Neural progenitor cell (in vitro differentiated cells): ENCODE measurements around the gene OR51M1. TPM values are rescaled to one million over a fixed set of nuclear protein-coding genes. Genes with fewer than 3 reads are reported as not detected.

Experiments
- DNase-seq: peaks from one replicate; pipeline ENCODE4 v3.0.0-alpha.2; 2016; ENCODE audit warnings: low spot score
- H2AFZ ChIP-seq: fragments of 200-600 bp; sonication (generic); replicated peaks from 2 replicates; pipeline ENCODE4 v1.6.1; 2016; ENCODE audit warnings: antibody characterized with exemption
- H3F3A ChIP-seq: fragments of 200-600 bp; sonication (generic); 2 replicates; pipeline ENCODE4 v1.6.1; 2016; ENCODE audit warnings: antibody characterized with exemption, low read depth
- H3K27ac ChIP-seq: fragments of 200-600 bp; sonication (generic); 2 replicates; pipeline ENCODE4 v1.5.1; 2016; ENCODE audit warnings: mild to moderate bottlenecking
- H3K27me3 ChIP-seq: fragments of 200-600 bp; sonication (generic); 2 replicates; pipeline ENCODE4 v1.6.1; 2016; ENCODE audit warnings: mild to moderate bottlenecking, moderate library complexity
- H3K36me3 ChIP-seq: fragments of 200-600 bp; sonication (generic); 2 replicates; pipeline ENCODE4 v1.5.1; 2016
- H3K4me1 ChIP-seq: fragments of 200-600 bp; sonication (generic); 2 replicates; pipeline ENCODE4 v1.6.1; 2016; ENCODE audit warnings: mixed run types
- H3K4me2 ChIP-seq: fragments of 200-600 bp; sonication (generic); 2 replicates; pipeline ENCODE4 v1.6.1; 2016
- H3K4me3 ChIP-seq: fragments of 200-600 bp; sonication (generic); 2 replicates; pipeline ENCODE4 v1.5.1; 2016
- H3K79me2 ChIP-seq: fragments of 200-600 bp; sonication (generic); 2 replicates; pipeline ENCODE4 v1.6.1; 2016; ENCODE audit warnings: low read depth
- H3K9ac ChIP-seq: fragments of 200-600 bp; sonication (generic); 2 replicates; pipeline ENCODE4 v1.6.1; 2016
- H3K9me3 ChIP-seq: fragments of 200-600 bp; sonication (generic); 2 replicates; pipeline ENCODE4 v1.5.1; 2016; ENCODE audit warnings: low read depth
- H4K20me1 ChIP-seq: fragments of 200-600 bp; sonication (generic); 2 replicates; pipeline ENCODE4 v1.6.1; 2016; ENCODE audit warnings: low read depth
- H3K27ac Mint-ChIP-seq: 3 replicates; pipeline ENCODE4 v1.8.0; 2021; ENCODE audit warnings: mixed read lengths
- H3K27me3 Mint-ChIP-seq: 2 replicates; pipeline ENCODE4 v1.8.0; 2022; ENCODE audit warnings: low read depth, mild to moderate bottlenecking, inconsistent platforms, moderate library complexity, mixed read lengths; ENCODE audit not compliant: insufficient read depth
- H3K36me3 Mint-ChIP-seq: 3 replicates; pipeline ENCODE4 v1.8.0; 2021; ENCODE audit warnings: mixed read lengths
- H3K4me1 Mint-ChIP-seq: 3 replicates; pipeline ENCODE4 v1.8.0; 2021; ENCODE audit warnings: mixed read lengths
- H3K4me3 Mint-ChIP-seq: 3 replicates; pipeline ENCODE4 v1.8.0; 2021; ENCODE audit warnings: mild to moderate bottlenecking, moderate library complexity, mixed read lengths
- H3K9me3 Mint-ChIP-seq: 3 replicates; pipeline ENCODE4 v1.8.0; 2020; ENCODE audit warnings: mixed read lengths
- EZH2 ChIP-seq: fragments of 200-600 bp; sonication (generic); IDR thresholded peaks from 2 replicates; pipeline ENCODE4 v1.6.1; 2017; ENCODE audit warnings: antibody characterized with exemption, mild to moderate bottlenecking, moderate library complexity
- EZH2phosphoT487 ChIP-seq: fragments of 200-600 bp; sonication (generic); IDR thresholded peaks from 2 replicates; pipeline ENCODE4 v1.6.1; 2017; ENCODE audit warnings: antibody characterized with exemption
- total RNA-seq: library from RNA; depleted of rRNA; stranded (reverse); fragments of >200 nt; gene quantifications from 2 replicates; pipeline ENCODE4 v1.2.3, GENCODE V29; 2015; ENCODE audit warnings: low replicate concordance
- TF ChIP-seq, protein P1 (sequence below): fragments of 200-600 bp; sonication (generic); IDR thresholded peaks from 2 replicates; pipeline ENCODE4 v1.5.1; 2017; ENCODE audit warnings: antibody characterized with exemption, mild to moderate bottlenecking

The OR51M1 gene
- total RNA-seq, 1 donor from 2014 or later = not detected

DNA sequence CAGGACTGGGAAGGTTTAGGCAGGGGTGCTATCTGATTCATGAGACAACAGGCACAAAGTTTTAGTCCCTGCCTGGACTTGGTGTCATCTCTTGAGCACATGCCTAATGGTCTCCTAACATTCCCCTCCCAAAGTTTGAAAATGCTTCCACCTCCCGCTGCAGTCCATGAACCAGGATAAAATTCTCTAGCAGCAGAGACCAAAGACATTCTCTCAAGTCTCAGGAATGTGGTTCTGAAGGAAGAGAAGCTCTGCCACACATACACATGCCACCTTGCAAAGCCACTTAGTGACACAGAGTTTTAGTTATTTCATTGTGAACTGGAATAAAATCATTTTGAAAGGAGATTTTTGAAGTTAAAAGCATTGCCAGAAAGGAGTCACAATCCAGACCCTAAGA lies 16.8 kb upstream of the OR51M1 start:
- H3K4me2 ChIP-seq = no peak overlapping the region
- no peaks in the 10 kb centered on the region for H3K79me2 ChIP-seq
- no peak overlapping the region for H2AFZ ChIP-seq
- H3K27ac ChIP-seq = no peak overlapping the region
- Mint-ChIP-seq H3K27ac (no peak overlapping the region), H3K4me1 (no peaks in the 10 kb centered on the region), H3K36me3 (no peaks in the 10 kb centered on the region), H3K9me3 (no peaks in the 10 kb centered on the region), H3K27me3 (peaks cover 2% of the 10 kb centered on the region), H3K4me3 (no peak overlapping the region)
- no peak overlapping the region for H3K9ac ChIP-seq
- H3K27me3 ChIP-seq = no peaks in the 10 kb centered on the region
- no peaks in the 10 kb centered on the region for H3K36me3 ChIP-seq
- no peaks in the 10 kb centered on the region for H3K4me1 ChIP-seq
- no peaks in the 10 kb centered on the region for H3F3A ChIP-seq
- no peaks in the 10 kb centered on the region for H3K9me3 ChIP-seq
- no peak for DNase-seq
- H4K20me1 ChIP-seq = no peaks in the 10 kb centered on the region
- no peak overlapping the region for H3K4me3 ChIP-seq
- TF ChIP-seq EZH2phosphoT487 = no peak
- TF ChIP-seq, protein P1, sequence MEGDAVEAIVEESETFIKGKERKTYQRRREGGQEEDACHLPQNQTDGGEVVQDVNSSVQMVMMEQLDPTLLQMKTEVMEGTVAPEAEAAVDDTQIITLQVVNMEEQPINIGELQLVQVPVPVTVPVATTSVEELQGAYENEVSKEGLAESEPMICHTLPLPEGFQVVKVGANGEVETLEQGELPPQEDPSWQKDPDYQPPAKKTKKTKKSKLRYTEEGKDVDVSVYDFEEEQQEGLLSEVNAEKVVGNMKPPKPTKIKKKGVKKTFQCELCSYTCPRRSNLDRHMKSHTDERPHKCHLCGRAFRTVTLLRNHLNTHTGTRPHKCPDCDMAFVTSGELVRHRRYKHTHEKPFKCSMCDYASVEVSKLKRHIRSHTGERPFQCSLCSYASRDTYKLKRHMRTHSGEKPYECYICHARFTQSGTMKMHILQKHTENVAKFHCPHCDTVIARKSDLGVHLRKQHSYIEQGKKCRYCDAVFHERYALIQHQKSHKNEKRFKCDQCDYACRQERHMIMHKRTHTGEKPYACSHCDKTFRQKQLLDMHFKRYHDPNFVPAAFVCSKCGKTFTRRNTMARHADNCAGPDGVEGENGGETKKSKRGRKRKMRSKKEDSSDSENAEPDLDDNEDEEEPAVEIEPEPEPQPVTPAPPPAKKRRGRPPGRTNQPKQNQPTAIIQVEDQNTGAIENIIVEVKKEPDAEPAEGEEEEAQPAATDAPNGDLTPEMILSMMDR = no peak
- TF ChIP-seq EZH2 = no peak

DNA sequence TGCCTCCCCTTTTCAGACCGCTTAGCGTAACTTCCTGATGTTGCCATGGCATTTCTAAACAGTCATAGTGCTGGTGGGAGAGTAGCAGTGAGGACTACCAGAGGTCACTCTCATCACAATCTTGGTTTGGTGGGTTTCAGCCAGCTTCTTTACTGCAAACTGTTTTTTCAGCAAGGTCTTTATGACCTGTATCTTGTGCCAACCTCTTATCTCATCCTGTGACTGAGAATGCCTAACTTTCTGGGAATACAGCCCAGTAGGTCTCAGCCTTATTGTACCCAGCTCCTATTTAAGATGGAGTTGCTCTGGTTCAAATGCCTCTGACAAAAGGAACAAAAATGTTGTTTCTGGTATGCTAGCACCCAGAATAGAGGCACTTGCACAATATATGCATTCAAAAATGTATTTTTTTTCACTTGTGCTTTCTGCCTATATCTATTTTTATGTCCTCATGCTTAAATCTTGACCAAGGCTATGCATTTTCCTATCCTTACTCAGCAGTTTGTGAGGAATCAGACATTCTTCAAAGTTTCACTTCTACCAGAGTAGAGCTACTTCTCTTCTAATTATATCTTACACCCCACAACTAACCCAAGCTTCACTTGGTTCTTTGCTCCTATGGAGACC lies 16.1 kb upstream of the OR51M1 start:
- no peak overlapping the region for H3K4me3 Mint-ChIP-seq
- H3K79me2 ChIP-seq = no peaks in the 10 kb centered on the region
- H3K9me3 ChIP-seq = no peaks in the 10 kb centered on the region
- no peaks in the 10 kb centered on the region for H3K4me1 ChIP-seq
- no peak overlapping the region for H3K9ac ChIP-seq
- H2AFZ ChIP-seq = no peak overlapping the region
- no peak overlapping the region for H3K4me3 ChIP-seq
- H3F3A ChIP-seq = no peaks in the 10 kb centered on the region
- H3K27me3 Mint-ChIP-seq = peaks cover 2% of the 10 kb centered on the region
- no peaks in the 10 kb centered on the region for H4K20me1 ChIP-seq
- no peak for TF ChIP-seq EZH2
- TF ChIP-seq, protein P1 = no peak
- no peak for TF ChIP-seq EZH2phosphoT487
- H3K27ac ChIP-seq = no peak overlapping the region
- H3K4me1 Mint-ChIP-seq = no peaks in the 10 kb centered on the region
- H3K4me2 ChIP-seq = no peak overlapping the region
- H3K36me3 ChIP-seq = no peaks in the 10 kb centered on the region
- no peaks in the 10 kb centered on the region for H3K27me3 ChIP-seq
- H3K27ac Mint-ChIP-seq = no peak overlapping the region
- H3K36me3 Mint-ChIP-seq = no peaks in the 10 kb centered on the region
- H3K9me3 Mint-ChIP-seq = peaks cover under 1% of the 10 kb centered on the region
- DNase-seq = no peak

DNA sequence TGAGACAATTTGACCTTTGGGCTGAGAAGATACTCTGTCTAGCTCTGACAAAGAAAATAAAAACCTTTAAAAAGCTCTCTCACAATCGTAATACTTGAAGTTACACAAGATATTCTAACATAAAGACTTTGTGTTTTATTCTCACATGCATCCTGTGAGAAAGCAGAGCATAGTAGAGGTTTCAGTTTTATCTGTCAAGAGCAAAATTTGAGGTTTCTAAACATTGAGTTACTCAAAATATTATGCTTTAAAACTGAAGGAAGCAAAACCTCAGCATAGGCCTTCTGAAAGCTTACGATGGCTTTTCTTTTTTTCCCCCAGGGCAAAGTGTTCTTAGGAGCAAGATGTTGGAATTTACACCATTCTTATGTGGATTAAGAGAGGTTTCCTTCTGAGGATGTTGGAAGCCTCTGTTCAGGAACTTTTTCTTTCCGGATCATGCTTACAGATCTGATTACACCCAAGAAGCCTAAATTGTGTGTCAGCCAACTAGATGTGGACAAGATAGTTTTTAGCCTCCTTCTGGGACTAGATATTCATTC lies 15.0 kb upstream of the OR51M1 start:
- Histone ChIP-seq H3K27ac (no peak overlapping the region), H3K4me1 (no peaks in the 10 kb centered on the region), H2AFZ (peak overlapping the region; percentile 17), H3K9ac (no peak overlapping the region), H3K79me2 (no peaks in the 10 kb centered on the region), H3K4me3 (no peak overlapping the region), H3K36me3 (no peaks in the 10 kb centered on the region), H3K9me3 (no peaks in the 10 kb centered on the region), H3K27me3 (no peaks in the 10 kb centered on the region), H4K20me1 (no peaks in the 10 kb centered on the region), H3F3A (no peaks in the 10 kb centered on the region), H3K4me2 (no peak overlapping the region)
- H3K36me3 Mint-ChIP-seq = no peaks in the 10 kb centered on the region
- no peak for TF ChIP-seq EZH2
- no peak for TF ChIP-seq EZH2phosphoT487
- TF ChIP-seq, protein P1 = no peak
- peaks cover 8% of the 10 kb centered on the region for H3K9me3 Mint-ChIP-seq
- peaks cover 2% of the 10 kb centered on the region for H3K27me3 Mint-ChIP-seq
- no peak overlapping the region for H3K4me3 Mint-ChIP-seq
- no peak overlapping the region for H3K27ac Mint-ChIP-seq
- DNase-seq = no peak
- no peaks in the 10 kb centered on the region for H3K4me1 Mint-ChIP-seq
